HG02642 (cell line): ENCODE results near the gene PTH2.
"Not testable (repeated sequence)": the region's sequence is repeated elsewhere in the genome, so short reads cannot be mapped to it uniquely, and the experiment has no call there.

Source experiments
- ATAC-seq: cut with Tn5 transposase; IDR thresholded peaks from one replicate; pipeline ENCODE4 v1.9.1; 2021; ENCODE audit warnings: mild to moderate bottlenecking; ENCODE audit not compliant: unreplicated experiment, poor library complexity

Gene PTH2

GRCh38 chr19:49390131-49390928 lies 32.9 kb downstream of the PTH2 start:
- no peak for ATAC-seq

DNA sequence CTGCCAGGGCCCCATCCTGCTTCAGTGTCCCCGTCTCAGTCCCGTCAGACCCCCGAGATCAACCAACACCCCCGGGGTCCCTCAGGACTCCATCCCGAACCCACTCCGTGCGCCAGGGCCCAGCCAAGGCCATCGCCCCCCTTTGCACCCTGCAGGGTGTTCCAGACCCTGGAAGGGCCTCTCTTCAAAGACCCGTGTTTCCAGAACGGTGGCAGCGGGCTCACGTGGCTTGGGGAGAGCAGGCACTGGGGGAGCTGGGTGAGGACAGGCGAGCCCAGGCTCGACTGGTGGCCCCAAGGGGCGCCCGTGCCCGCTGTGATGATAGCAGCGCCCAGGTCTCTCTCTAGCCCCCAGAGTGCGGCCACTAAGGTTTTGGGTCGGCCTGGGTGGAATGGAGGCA lies 33.8 kb downstream of the PTH2 start:
- no peak for ATAC-seq

- no peak for ATAC-seq
Measured at GRCh38 chr19:49387936-49388372, 35.3 kb downstream of the PTH2 start, which contains the start of gene KASH5. TSS of gene KASH5 (plus strand) at chr19:49388249. CDS start at chr19:49390884, 2,635 bp downstream.

DNA sequence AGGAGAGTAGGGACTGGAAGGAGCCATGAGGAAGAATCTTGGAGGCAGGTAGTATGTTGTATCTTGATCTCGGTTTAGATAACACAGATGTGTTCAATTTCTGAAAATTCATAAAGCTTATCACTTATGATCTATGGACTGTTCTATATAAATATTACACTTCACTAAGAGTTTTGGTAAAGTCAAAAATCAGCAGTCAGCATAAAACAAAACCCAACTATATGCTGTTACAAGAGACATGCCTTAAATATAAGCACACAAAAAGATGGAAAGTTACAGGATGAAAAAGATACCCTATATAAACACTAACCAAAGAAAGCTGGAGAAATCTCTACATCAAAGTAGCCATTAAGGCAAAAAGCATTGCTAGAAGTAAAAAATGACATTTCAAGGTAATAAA lies 39.6 kb downstream of the PTH2 start:
- no peak for ATAC-seq

GRCh38 chr19:49382639-49383038 lies 40.6 kb downstream of the PTH2 start:
- ATAC-seq, result no peak

DNA sequence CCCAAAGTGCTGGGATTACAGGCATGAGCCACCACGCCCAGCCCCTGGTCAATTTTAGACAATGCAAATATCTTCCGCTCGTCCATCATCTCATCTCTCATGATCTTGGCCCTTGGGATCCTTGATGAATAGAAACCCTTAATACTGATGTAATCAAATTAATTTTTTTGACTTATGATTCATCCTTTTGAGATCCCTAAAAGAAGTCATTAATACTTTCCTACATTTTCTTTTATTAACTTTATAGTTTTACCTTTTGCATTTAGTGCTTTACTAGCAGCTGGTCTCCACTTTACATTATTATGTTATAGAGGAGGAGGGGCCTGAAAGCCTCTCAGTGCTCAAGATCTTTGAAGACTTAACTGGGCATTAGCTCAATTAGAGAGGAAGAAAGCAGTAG lies 42.9 kb downstream of the PTH2 start:
- ATAC-seq, result no peak

GRCh38 chr19:49378512-49378911 lies 44.7 kb downstream of the PTH2 start:
- ATAC-seq, result no peak

GRCh38 chr19:49374665-49375434 lies 48.4 kb downstream of the PTH2 start:
- no peak for ATAC-seq

GRCh38 chr19:49373174-49373573 lies 50.1 kb downstream of the PTH2 start:
- not testable (repeated sequence) for ATAC-seq
